HS-5 (cell line): ENCODE measurements around the gene YAP1.
"Not testable (repeated sequence)": the region's sequence is repeated elsewhere in the genome, so short reads cannot be mapped to it uniquely, and the experiment has no call there.

Experiments used
- DNase-seq: peaks from one replicate; pipeline ENCODE4 v3.0.0-alpha.2; 2012; ENCODE audit warnings: low read depth

YAP1 gene

DNA sequence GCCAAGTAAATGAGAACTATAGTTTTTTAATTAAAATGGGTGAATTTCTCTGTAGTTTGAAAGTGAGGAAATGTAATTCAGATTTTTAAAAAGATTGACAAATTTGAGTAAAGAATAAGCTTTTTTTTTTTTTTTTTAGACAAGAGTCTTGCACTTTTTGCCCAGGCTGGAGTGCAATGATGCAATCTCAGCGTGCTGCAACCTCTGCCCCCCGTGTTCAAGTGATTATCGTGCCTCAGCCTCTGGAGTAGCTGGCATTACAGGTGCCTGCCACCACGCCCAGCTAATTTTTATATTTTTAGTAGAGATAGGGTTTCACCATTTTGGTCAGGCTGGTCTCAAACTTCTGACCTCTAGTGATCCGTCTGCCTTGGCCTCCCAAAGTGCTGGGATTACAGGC lies 90.1 kb downstream of the YAP1 start:
- not testable (repeated sequence) for DNase-seq

DNA sequence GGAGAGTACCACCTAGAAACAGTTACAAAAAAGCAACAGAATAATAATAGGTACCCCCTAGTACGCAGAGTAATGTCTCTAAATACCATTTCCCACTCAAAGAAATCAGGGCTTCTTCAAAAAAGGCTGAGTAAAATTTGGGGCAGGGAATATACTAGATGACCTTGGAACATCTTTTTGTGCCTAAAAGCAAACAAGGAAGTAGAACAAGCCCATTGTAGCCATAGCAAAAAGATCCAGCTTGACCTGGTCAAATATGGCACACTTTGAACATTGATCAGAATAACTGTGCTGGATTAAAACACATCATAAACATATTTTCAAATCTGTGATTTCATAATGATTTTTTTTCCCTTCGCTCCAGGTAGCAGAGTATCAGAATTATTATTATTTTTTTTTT lies 91.5 kb downstream of the YAP1 start:
- DNase-seq: no peak

DNA sequence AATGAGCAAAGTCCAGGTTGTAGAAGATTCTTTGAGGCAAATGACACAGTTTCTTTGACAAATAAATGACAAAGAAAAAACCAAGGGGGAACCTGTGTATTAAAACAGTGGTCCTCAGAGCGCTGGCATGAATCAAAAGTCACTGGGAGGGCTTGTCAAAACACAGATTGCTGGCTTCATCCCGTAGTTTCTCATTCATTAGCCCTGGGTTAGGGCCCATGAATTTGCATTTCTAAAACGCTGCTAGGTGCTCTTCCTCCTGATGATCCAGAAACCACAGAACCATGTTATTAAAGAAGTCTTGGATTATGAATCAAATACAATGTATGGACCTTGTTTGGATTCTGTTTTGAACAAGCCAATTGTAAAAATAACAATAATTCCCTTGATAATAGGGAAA lies 92.7 kb downstream of the YAP1 start:
- no peak for DNase-seq

DNA sequence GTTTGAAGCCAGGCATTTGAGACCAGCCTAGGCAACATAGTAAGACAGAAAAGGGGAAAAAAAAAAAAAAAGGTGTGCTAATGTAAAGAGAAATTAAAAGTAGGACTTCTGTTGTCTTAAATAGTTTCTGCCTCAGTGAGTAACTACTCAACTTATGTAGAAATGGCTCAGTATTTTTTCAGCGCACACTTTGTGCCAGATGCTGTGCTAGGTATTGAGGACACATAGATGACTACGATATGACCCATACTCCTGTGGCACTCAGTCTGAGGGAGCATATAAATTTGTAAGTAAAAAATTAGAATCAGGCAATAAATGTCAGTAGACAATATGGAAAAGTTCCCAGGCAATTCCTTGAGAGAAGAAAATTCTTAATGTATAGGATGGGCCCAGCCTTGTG lies 93.9 kb downstream of the YAP1 start:
- peak; percentile 59 for DNase-seq

DNA sequence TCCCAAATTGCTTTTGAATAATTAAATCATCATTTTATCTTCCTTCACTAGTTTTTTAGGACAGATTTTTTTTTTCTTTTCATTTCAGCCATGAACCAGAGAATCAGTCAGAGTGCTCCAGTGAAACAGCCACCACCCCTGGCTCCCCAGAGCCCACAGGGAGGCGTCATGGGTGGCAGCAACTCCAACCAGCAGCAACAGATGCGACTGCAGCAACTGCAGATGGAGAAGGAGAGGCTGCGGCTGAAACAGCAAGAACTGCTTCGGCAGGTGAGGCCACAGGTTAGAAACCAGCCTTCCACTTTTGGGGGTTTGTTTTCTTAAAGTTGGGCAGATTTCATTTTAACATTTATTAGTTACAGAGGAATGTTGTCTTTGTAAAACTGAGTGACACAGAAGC lies 95.6 kb downstream of the YAP1 start:
- no peak for DNase-seq

DNA sequence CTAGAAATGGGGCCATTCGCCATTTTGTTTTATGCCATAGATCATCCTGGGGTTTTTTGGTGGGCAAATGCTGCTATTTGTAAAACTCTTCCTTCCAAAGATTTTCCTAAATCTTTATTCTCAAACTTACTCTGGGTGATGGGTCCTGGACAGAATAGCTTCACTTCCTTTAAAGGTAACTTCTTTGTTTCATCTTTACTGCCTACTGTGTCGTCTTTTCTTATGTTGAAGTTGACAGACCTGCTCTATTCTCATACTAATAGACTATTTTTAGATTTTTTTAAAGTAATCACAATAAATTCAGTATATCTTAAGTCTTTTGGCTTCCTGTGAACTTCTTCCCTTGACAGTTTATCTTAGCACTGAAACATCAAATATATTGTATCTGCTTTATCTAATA lies 98.6 kb downstream of the YAP1 start:
- no peak for DNase-seq

DNA sequence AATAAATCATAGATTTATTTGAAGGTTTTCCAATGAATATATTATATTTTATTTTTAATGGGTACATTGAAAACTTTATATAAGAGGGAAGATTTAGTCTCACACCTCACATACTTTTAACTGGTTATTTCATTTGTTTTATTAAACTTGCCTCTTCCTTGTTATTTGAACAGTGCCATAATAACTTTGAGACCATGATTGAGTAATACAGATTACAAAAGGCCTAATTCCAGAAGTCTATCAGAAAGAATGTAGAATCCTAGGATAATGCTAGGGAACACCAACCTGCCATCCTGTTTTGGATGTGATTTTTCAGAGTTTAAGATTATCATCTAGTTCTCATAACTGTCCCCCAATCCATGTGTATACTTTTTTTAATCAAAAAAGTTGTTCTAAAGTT lies 104.4 kb downstream of the YAP1 start:
- DNase-seq: no peak

DNA sequence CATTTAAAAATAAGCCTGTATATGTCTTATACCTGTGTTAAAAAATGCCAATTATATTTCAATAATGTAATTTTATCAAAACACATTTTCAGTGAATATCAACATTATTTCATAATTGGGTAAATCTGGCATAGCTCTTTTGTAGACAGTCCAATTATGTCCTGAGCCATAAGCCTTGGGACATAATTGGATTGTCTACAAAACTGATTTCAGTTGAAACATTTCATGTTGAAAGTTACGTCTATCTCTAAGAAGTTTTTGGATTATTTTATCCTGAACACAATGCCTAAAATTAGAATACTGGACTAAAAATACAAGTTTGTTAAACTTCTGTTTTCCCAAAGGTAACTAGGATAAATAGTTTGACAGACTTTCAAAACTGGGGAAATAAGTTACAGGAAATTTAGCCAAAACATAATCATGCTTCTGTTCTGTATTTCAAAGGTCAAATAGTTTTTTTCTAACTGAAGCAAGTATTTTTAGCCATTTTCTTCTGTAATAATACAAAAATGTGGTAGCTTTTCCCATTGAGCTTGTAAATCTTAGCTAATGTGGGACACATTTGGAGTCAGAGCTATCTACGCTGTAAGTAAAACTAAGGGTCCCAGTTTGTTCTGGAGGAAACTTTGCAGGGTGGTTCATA lies 106.3 kb downstream of the YAP1 start:
- DNase-seq: no peak

DNA sequence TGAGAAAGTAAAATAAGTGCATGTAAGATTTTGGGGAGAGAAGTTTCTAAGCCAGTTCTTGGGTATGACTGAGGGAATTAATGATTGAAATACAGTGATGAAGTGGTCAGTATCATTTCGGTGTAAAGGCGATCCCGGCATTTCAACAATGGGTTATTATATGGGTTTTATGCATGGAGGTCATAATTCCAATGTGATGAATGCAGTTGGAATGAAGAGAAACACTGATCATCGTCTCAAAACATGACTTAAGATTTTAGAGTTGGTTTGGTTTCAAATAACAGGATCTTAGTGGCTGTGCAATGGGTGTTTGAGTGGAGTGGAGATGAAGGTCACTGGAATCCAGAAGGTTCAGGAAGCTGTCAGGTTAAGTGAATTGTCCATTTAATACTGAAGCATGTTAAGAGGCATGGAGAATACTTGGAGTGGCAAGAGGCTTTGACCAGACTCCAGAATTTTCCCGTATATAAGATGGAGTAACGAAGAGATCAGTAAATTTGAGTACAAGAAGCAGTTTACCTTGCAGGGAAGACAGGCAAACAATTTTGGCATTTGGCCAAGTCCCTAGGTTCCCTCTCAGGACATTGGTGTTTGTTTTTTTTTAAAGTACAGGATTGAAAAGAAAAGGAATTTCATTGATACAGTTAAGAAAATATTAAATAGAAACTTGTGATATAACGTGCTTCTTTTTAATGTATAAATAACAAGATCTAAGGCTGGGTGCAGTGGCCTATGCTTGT lies 110.7 kb downstream of the YAP1 start:
- peak; percentile 79 for DNase-seq

DNA sequence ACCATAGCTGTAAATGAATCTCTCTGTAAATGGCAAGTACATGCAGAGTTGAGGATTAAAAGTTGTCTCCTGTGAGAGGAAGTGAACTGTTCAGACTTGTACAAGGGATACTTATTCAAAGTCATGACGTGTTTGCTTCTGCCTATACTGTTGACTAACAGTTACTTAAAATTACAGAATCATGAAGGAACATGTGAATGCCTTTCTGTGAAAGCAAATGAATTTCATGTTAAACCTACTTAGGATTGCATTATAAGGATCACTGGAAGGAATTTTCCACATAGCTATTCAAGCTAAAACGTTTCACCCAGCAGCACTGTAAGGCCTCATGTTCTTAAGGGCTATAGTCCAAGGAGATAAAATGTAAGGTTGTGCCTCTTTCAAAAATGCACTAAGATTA lies 113.6 kb downstream of the YAP1 start:
- no peak for DNase-seq

DNA sequence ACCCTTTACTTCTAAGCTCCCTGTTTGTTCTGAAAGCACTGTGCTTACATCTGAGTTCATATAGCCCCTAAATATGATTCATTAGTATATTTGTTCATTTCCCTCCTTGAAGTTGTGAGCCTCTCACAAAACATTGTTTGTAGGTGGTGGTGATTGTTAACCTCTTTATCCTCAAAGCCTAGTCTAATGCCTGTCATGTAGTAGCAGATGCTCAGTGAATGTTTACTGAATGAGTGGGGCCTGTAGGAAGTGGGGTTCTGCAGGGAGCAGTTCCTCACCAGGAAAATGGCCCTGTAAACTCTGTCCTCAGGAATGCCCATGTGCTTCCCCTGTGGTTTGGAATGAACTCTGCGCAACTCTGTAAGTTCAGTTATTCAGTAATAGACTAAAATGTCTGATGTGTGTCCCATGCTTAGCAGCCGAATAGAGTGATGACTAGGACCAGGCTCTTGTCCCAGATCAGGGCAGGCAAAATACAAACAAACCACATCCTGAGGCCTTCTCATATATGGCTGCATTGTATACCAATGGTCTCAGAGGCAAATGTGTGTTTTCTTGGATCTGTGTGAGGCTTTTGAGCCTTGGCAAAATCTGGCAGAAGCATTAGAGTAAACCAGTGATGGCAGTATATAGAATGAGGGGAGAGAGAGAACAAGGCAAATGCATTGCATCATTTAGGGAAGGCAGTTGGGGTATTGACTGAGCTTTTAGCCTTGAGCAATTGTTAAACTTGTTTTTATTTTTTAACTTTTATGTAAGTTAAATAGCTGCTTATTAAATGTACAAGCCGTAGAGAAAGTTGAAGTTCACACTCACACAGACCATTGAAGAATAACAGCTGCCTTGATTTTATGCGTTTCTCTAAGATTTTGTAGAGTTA lies 115.7 kb downstream of the YAP1 start:
- DNase-seq: peak; percentile 100

DNA sequence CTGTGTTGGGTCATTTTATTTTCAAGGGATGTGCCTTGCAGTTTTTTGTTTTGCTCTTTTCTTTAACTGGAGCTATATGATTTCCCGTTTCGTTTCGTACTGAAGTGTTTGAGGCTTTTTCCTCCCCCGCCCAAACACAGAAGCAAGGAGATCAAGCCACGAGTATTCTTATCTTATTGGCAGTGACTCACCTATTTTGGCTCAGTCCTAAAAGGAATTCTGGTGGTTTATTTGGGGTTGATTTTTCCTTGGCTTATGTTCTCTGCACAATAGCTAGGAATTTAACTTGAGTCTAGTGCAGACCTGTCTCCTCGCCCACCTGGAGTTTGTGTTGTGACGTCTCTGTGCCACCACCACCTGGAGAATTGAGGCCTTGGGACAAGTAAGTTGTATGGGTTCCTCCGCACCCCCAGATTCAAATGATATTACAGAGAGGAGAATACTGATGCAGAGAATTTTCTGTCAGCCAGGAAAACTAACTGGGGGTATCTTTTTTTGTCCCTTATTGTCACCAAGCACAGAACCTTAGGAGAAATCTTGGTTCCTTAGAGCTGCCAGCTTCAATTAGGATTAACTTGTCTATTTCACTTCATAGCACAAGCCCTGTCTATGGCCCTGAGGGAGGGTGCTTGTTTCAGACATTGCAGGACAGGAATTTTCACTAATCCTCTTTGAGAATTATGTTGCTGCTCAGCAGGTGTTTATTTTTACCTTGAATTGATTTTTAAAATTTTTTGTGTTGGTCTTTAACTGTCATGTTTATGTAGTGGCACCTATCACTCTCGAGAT lies 116.6 kb downstream of the YAP1 start:
- peak; percentile 89 for DNase-seq

DNA sequence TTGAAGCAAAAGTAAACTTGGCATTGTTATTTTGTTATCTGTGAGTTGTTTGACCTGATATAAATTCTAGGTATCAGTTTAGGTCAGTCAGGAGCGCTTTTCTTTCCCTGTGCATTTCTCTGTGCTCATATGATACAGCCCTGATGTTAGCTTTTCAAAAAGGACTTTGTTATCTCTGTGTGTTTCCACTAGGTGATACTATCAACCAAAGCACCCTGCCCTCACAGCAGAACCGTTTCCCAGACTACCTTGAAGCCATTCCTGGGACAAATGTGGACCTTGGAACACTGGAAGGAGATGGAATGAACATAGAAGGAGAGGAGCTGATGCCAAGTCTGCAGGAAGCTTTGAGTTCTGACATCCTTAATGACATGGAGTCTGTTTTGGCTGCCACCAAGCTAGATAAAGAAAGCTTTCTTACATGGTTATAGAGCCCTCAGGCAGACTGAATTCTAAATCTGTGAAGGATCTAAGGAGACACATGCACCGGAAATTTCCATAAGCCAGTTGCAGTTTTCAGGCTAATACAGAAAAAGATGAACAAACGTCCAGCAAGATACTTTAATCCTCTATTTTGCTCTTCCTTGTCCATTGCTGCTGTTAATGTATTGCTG lies 119.4 kb downstream of the YAP1 start:
- no peak for DNase-seq

DNA sequence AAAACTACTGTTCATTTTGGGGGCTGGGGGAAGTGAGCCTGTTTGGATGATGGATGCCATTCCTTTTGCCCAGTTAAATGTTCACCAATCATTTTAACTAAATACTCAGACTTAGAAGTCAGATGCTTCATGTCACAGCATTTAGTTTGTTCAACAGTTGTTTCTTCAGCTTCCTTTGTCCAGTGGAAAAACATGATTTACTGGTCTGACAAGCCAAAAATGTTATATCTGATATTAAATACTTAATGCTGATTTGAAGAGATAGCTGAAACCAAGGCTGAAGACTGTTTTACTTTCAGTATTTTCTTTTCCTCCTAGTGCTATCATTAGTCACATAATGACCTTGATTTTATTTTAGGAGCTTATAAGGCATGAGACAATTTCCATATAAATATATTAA lies 119.9 kb downstream of the YAP1 start:
- DNase-seq: no peak

DNA sequence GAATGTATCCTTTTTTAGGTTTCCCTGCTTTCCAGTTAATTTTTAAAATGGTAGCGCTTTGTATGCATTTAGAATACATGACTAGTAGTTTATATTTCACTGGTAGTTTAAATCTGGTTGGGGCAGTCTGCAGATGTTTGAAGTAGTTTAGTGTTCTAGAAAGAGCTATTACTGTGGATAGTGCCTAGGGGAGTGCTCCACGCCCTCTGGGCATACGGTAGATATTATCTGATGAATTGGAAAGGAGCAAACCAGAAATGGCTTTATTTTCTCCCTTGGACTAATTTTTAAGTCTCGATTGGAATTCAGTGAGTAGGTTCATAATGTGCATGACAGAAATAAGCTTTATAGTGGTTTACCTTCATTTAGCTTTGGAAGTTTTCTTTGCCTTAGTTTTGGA lies 120.7 kb downstream of the YAP1 start:
- no peak for DNase-seq

DNA sequence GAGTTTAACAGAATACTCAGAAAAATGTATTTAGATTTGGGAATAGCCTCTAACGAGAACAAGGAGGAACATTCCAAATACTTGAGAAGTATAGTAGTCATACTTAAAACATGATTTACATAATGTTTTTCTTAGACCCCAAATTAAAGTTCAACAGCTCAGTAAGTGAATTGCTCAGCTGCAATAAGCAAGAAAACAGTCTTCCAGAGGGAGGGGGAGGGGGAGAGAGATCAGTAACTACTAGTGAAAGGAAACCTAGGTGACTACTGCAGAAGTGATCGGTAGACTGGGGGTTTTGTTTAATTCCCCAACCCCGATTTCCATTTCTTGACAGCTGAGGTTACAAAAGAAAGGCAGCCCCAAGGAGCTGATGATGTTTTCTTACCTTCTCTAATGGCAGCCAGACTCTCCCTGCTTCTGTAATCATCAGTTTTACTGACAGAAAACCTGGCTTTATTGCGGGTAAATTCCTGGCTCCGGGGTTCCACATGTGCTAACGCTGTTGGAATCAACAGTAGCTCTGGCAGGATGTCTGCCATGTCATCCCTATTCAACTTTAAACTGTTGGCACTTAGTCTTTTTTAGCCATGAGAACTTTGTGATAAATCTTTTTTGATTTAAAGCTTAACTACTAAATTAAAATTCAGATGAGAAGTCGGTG lies 124.7 kb downstream of the YAP1 start:
- DNase-seq: no peak

DNA sequence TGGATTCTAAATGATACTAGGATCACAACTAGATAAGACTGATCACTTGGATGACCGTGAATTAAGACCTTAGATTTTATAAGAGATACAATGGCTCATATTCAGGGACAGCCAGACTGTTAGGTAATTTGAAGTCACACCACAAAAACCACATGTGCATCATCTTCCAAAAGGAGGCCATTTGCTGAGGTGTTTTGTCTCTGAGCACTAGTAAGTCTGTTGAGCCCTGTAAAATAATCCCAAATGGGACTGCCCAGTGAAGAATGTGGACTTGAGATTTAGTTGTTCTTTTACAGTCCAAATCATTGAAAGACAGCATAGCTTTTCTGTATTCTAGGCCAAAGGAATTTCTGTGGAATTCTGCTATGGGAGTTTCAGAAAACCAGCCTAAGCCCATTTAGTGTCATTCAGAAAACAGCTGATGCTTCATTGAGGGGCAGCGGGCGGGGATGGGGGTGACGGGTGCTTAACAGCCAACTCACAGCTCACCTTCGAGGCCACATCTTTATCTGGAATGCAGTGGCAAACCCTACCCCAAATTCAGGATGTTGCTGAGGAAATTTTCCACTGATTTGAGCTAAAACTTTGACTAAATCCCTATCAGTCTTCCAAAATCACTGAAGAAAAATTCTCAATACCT lies 127.0 kb downstream of the YAP1 start:
- peak; percentile 60 for DNase-seq

DNA sequence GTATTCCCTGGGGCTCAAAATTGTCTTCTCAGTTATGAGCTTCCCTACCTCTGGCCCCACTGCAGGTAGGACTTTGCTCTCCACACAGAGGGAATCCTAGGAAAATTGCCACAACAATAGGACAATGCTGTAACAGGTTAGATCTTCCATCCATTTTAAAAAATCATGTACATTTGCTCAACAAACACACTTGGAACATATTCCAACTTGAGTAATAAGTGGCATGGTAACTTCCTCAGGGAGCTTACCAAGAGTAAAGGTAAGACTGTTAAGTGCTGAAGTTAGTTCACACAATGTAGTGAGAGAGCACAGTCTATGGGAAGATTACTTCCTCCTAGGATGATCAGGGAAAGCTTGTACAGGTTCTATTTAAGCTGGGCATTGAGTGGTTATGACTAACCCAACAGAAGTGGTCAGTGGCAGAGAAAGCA lies 128.2 kb downstream of the YAP1 start:
- DNase-seq: no peak

DNA sequence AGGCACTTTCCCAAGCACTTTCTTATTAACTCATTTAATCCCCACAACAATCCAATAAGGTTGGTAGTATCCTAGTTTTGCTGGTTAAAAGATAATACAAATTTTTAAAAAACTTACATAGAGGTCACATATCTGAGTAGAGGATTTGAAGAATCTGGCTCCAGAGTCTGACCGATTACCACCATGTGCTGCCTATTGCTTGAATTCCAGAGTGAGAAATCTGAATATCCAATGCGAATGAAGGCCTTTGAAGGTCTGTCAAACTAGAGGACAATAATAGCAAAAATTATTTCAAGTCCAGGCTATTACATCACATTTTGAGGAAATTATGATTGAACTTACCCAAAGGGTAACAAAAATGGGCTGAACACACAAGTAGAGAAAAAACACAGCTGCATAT lies 129.2 kb downstream of the YAP1 start:
- DNase-seq: no peak

DNA sequence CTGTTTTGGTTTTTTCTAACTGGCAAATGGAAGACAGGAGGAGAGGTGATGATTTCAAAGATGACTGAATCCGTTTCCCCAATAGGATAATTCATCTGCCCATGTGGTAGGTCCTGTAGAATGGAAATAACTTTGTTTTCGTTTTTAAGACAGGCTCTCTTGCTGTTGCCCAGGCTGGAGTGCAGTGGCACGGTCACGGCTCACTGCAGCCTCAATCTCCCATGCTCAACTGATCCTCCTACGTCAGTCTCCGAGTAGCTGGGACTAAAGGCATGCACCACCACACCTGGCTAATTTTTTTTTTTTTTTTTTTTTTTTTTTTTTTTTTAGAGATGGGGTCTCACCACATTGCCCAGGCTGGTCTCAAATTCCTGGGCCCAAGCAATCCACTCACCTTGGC lies 129.7 kb downstream of the YAP1 start:
- DNase-seq: no peak

DNA sequence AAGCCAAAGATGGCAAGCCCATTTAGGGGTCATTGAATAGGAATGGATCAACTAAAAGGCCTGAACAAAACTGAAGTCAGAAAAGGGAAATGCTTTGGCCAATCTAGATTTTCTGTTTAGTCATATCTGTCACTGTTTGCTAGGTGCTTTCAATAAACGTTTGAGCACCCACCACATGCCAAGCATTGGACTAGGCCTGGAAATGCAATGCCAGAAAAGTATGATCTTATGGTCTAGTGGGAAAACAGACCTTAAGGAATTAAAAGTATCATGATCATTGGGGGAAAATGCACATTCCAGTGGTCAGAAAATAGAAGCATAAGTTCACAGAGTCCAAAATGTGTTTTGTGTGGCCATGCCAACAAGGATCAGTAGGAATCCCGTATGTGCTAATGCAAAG lies 130.3 kb downstream of the YAP1 start:
- no peak for DNase-seq
